Breast epithelium (tissue), 4 donors: ENCODE measurements around the gene ZNF225. TPM values are rescaled to one million over a fixed set of nuclear protein-coding genes. Genes with fewer than 3 reads are reported as not detected.

Experiments
- DNase-seq, 2 donors: peaks; one replicate each; pipeline ENCODE4 v3.0.0-alpha.2; 2019; ENCODE audit warnings: low spot score in 2 of 2
- H3K27ac ChIP-seq, 2 donors: fragments of 200-600 bp; sonication (generic) in 1 of 2; one replicate each; pipeline ENCODE4 v1.5.1; 2016 to 2019; ENCODE audit warnings: mild to moderate bottlenecking in 1 of 2
- H3K27me3 ChIP-seq, 2 donors: fragments of 200-600 bp; sonication (generic) in 1 of 2; one replicate each; pipeline versions ENCODE4 v1.5.1 to v1.6.0; 2017 to 2019; ENCODE audit warnings: control low read depth in 1 of 2, mild to moderate bottlenecking in 1 of 2
- H3K36me3 ChIP-seq: fragments of 200-600 bp; one replicate; pipeline ENCODE4 v1.5.1; 2019
- H3K4me1 ChIP-seq, 2 donors: fragments of 200-600 bp; sonication (generic); one replicate each; pipeline ENCODE4 v1.5.1; 2016 to 2019; ENCODE audit warnings: control low read depth in 1 of 2
- H3K4me3 ChIP-seq, 3 donors: fragments of 200-600 bp; sonication (generic); 1 replicate in 2 of 3; 2 replicates in 1 of 3; pipeline ENCODE4 v1.5.1; 2016 to 2019; ENCODE audit warnings: mild to moderate bottlenecking in 3 of 3, moderate library complexity in 2 of 3
- H3K9me3 ChIP-seq, 2 donors: fragments of 200-600 bp; sonication (generic) in 1 of 2; one replicate each; pipeline ENCODE4 v1.5.1; 2016 to 2019; ENCODE audit warnings: control low read depth in 1 of 2
- POLR2A ChIP-seq: fragments of 450-650 bp; IDR thresholded peaks from one replicate; pipeline ENCODE4 v1.6.1; 2016; ENCODE audit warnings: antibody characterized with exemption, mild to moderate bottlenecking, moderate library complexity
- POLR2AphosphoS5 ChIP-seq, 3 donors: sonication (generic); formaldehyde crosslinking; IDR thresholded peaks; one replicate each; pipeline ENCODE4 v1.6.1; 2017; ENCODE audit warnings: antibody characterized with exemption in 3 of 3
- intact Hi-C: fragments of 100-400 bp; cut with DNase I; formaldehyde crosslinking; loops from one replicate; pipeline ENCODE4 v1.15.1; 2023; ENCODE audit warnings: low total_unique reads
- total RNA-seq, 3 donors: library from RNA; depleted of rRNA; stranded (reverse); fragments of >200 nt; gene quantifications; one replicate each; pipeline ENCODE4 v1.1.0, GENCODE V29; 2016
- TF ChIP-seq, protein P1 (sequence below), 3 donors: fragments of 450-650 bp; IDR thresholded peaks; one replicate each; pipeline ENCODE4 v1.5.1; 2016 to 2017; ENCODE audit warnings: antibody characterized with exemption in 3 of 3, mild to moderate bottlenecking in 3 of 3, moderate library complexity in 3 of 3

Gene ZNF225
- total RNA-seq, 3 donors from 2014 or later: 3.4 to 6.6 (median 4.6) TPM

DNA sequence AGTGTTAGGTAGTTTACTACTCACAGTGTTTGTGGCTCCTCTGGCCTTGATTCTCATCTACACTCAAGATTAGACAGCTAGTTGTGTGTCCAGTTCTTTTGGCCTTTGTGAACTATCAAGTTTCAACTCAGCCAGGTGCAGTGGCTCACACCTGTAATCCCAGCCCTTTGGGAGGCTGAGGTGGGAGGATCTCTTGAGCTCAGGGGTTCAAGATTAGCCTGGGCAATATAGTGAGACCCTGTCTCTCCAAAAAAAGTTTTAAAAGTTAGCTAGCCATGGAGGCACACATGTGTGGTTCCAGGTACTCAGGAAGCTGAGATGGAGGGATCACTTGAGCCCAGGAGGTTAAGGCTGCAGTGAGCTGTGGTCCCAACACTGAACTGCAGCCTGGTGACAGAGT lies 67.8 kb downstream of the ZNF225 start:
- peaks cover 7% of the 10 kb centered on the region for H3K36me3 ChIP-seq

DNA sequence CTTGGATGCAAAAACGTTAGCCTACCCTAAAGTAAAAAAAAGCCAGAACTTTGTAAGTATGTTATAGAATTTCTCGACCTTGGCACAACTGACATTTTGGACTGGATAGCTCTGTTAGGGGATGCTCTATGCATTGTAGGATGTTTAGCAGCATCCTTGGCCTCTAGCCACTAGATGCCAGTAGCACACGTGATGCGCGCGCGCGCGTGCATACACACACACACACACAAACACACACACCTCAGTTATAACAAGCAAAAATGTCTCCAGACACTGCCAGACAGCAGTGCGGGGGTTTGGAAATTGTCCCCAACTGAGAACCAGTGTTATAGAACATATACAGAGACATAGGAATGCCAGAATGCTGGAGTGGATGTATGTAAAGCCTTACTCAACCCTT lies 68.9 kb downstream of the ZNF225 start:
- Histone ChIP-seq H3K27me3 (no peaks in the 10 kb centered on the region), H3K27ac (no peak overlapping the region), H3K9me3 (peaks cover 61 to 96% of the 10 kb centered on the region in 2 donors), H3K36me3 (no peaks in the 10 kb centered on the region), H3K4me1 (no peaks in the 10 kb centered on the region), H3K4me3 (no peak overlapping the region)
- TF ChIP-seq, protein P1, sequence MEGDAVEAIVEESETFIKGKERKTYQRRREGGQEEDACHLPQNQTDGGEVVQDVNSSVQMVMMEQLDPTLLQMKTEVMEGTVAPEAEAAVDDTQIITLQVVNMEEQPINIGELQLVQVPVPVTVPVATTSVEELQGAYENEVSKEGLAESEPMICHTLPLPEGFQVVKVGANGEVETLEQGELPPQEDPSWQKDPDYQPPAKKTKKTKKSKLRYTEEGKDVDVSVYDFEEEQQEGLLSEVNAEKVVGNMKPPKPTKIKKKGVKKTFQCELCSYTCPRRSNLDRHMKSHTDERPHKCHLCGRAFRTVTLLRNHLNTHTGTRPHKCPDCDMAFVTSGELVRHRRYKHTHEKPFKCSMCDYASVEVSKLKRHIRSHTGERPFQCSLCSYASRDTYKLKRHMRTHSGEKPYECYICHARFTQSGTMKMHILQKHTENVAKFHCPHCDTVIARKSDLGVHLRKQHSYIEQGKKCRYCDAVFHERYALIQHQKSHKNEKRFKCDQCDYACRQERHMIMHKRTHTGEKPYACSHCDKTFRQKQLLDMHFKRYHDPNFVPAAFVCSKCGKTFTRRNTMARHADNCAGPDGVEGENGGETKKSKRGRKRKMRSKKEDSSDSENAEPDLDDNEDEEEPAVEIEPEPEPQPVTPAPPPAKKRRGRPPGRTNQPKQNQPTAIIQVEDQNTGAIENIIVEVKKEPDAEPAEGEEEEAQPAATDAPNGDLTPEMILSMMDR (IDR thresholded peaks at IDR 0.05): no peak
- TF ChIP-seq POLR2AphosphoS5 (IDR thresholded peaks at IDR 0.05) (no peak), POLR2A (no peak)
- intact Hi-C loops: no loop called here
- DNase-seq: no peak

More for the DNA sequence above, 67.8 kb downstream of the ZNF225 start:
- no peak for DNase-seq
- Histone ChIP-seq H3K27me3 (no peaks in the 10 kb centered on the region), H3K9me3 (peaks cover 73 to 100% of the 10 kb centered on the region in 2 donors), H3K4me3 (no peak overlapping the region), H3K4me1 (no peaks in the 10 kb centered on the region), H3K27ac (no peak overlapping the region)
- intact Hi-C loops: no loop called here
- TF ChIP-seq POLR2AphosphoS5 (IDR thresholded peaks at IDR 0.05): no peak
- TF ChIP-seq, protein P1 (IDR thresholded peaks at IDR 0.05): no peak
- no peak for TF ChIP-seq POLR2A

Other genes with a start within 250 kb of the ZNF225 start
- 1 to 10 TPM; 1.1 to 5.9 (median 3.6) TPM for gene ZNF404, start 229.4 kb upstream of the ZNF225 start, total RNA-seq
- 10 to 100 TPM in 2 of 3 donors, 1 to 10 TPM in 1; 9.8 to 29.7 (median 19.3) TPM for gene ZNF45, start 178.1 kb upstream of the ZNF225 start, total RNA-seq
- gene ZNF221, start 162.2 kb upstream of the ZNF225 start, total RNA-seq: 10 to 100 TPM in 1 of 3 donors, 1 to 10 TPM in 2; 4.5 to 11.7 (median 7.2) TPM
- 10 to 100 TPM in 2 of 3 donors, 1 to 10 TPM in 1; 6.1 to 17.4 (median 15.1) TPM for gene ZNF155, start 129.2 kb upstream of the ZNF225 start, total RNA-seq
- gene ZNF230, start 110.4 kb upstream of the ZNF225 start, total RNA-seq: 1 to 10 TPM; 3.0 to 8.3 (median 5.6) TPM
- gene ZNF222, start 88.0 kb upstream of the ZNF225 start, total RNA-seq: 1 to 10 TPM; 1.8 to 3.8 (median 2.9) TPM
- 10 to 100 TPM in 1 of 3 donors, 1 to 10 TPM in 2; 2.6 to 12.3 (median 5.6) TPM for gene ZNF223, start 61.4 kb upstream of the ZNF225 start, total RNA-seq
- 1 to 10 TPM; 1.1 to 4.2 (median 2.9) TPM for gene ZNF284, start 41.2 kb upstream of the ZNF225 start, total RNA-seq
- 10 to 100 TPM; 22.4 to 51.4 (median 30.8) TPM for gene ZNF224, start 19.0 kb upstream of the ZNF225 start, total RNA-seq
- 10 to 100 TPM in 1 of 3 donors, 1 to 10 TPM in 2; 6.4 to 11.3 (median 8.2) TPM for gene ZNF234, start 28.2 kb downstream of the ZNF225 start, total RNA-seq
- gene ZNF226, start 51.7 kb downstream of the ZNF225 start, total RNA-seq: 10 to 100 TPM; 14.4 to 34.2 (median 18.7) TPM
- 10 to 100 TPM in 2 of 3 donors, 1 to 10 TPM in 1; 8.2 to 33.2 (median 18.7) TPM for gene ZNF227, start 99.1 kb downstream of the ZNF225 start, total RNA-seq
- 1 to 10 TPM in 2 of 3 donors, under 1 TPM in 1; 0.32 to 2.5 (median 1.3) TPM for gene ZNF233, start 146.5 kb downstream of the ZNF225 start, total RNA-seq
- gene ZNF235, start 191.6 kb downstream of the ZNF225 start, total RNA-seq: 10 to 100 TPM in 2 of 3 donors, 1 to 10 TPM in 1; 4.6 to 16.0 (median 10.5) TPM
- 10 to 100 TPM in 2 of 3 donors, 1 to 10 TPM in 1; 3.8 to 13.0 (median 10.5) TPM for gene ZNF112, start 243.3 kb downstream of the ZNF225 start, total RNA-seq